Astrocyte (in vitro differentiated cells and primary cell): Measurements from ENCODE around the gene DNAJC18. TPM values are rescaled to one million over a fixed set of nuclear protein-coding genes. Genes with fewer than 3 reads are reported as not detected.

Source experiments
- DNase-seq: peaks from one replicate; pipeline ENCODE4 v3.0.0-alpha.2; 2010; ENCODE audit warnings: low read depth
- FAIRE-seq: peaks from 2 replicates; lab custom pipeline; 2011; peaks lifted over from hg19 to GRCh38; lab: Jason Lieb, UNC
- H2AFZ ChIP-seq: 2 replicates; pipeline ENCODE4 v1.6.0; 2012; ENCODE audit warnings: low read depth, low read length, inconsistent platforms
- H3K27ac ChIP-seq: 2 replicates; pipeline ENCODE4 v1.5.1; 2011; ENCODE audit warnings: low read depth, low read length, inconsistent platforms
- H3K27me3 ChIP-seq: 2 replicates; pipeline ENCODE4 v1.6.0; 2011; ENCODE audit warnings: low read length, inconsistent platforms; ENCODE audit not compliant: insufficient read depth
- H3K36me3 ChIP-seq: 2 replicates; pipeline ENCODE4 v1.5.1; 2011; ENCODE audit warnings: low read length, inconsistent platforms; ENCODE audit not compliant: insufficient read depth
- H3K4me1 ChIP-seq: 2 replicates; pipeline ENCODE4 v1.5.1; 2011; ENCODE audit warnings: low read length, inconsistent platforms; ENCODE audit not compliant: insufficient read depth
- H3K4me2 ChIP-seq: 2 replicates; pipeline ENCODE4 v1.6.0; 2012; ENCODE audit warnings: low read length, inconsistent platforms
- H3K4me3 ChIP-seq: 2 replicates; pipeline ENCODE4 v1.5.1; 2011; ENCODE audit warnings: low read depth, mild to moderate bottlenecking, low read length, inconsistent platforms; ENCODE audit not compliant: insufficient read depth
- H3K79me2 ChIP-seq: 2 replicates; pipeline ENCODE4 v1.6.0; 2012; ENCODE audit warnings: mild to moderate bottlenecking, low read length, inconsistent platforms; ENCODE audit not compliant: insufficient read depth
- H3K9ac ChIP-seq: 2 replicates; pipeline ENCODE4 v1.6.0; 2012; ENCODE audit warnings: mild to moderate bottlenecking, low read length, inconsistent platforms
- H3K9me3 ChIP-seq: 2 replicates; pipeline ENCODE4 v1.5.1; 2012; ENCODE audit warnings: low read depth, mild to moderate bottlenecking, low read length, inconsistent platforms; ENCODE audit not compliant: insufficient read depth
- H4K20me1 ChIP-seq: 2 replicates; pipeline ENCODE4 v1.6.0; 2012; ENCODE audit warnings: low read length, inconsistent platforms; ENCODE audit not compliant: insufficient read depth
- H3K27ac Mint-ChIP-seq: one replicate; pipeline ENCODE4 v1.8.0; 2021; ENCODE audit warnings: mild to moderate bottlenecking, mixed read lengths; ENCODE audit not compliant: unreplicated experiment
- H3K27me3 Mint-ChIP-seq: one replicate; pipeline ENCODE4 v1.8.0; 2021; ENCODE audit warnings: low read depth, mixed read lengths; ENCODE audit not compliant: unreplicated experiment
- H3K36me3 Mint-ChIP-seq: one replicate; pipeline ENCODE4 v1.8.0; 2021; ENCODE audit warnings: low read depth, mixed read lengths; ENCODE audit not compliant: unreplicated experiment
- H3K4me1 Mint-ChIP-seq: one replicate; pipeline ENCODE4 v1.8.0; 2021; ENCODE audit warnings: low read depth, mixed read lengths; ENCODE audit not compliant: unreplicated experiment
- H3K4me3 Mint-ChIP-seq: one replicate; pipeline ENCODE4 v1.8.0; 2021; ENCODE audit warnings: mild to moderate bottlenecking, moderate library complexity, mixed read lengths; ENCODE audit not compliant: unreplicated experiment
- H3K9me3 Mint-ChIP-seq: one replicate; pipeline ENCODE4 v1.8.0; 2021; ENCODE audit warnings: mild to moderate bottlenecking, mixed read lengths; ENCODE audit not compliant: unreplicated experiment
- CTCF ChIP-seq: IDR thresholded peaks from 2 replicates; pipeline ENCODE4 v1.5.1; 2011; ENCODE audit warnings: low read depth, mild to moderate bottlenecking, inconsistent platforms, low read length, moderate library complexity; ENCODE audit not compliant: insufficient read depth
- EZH2 ChIP-seq: IDR thresholded peaks from 2 replicates; pipeline ENCODE4 v1.6.1; 2012; ENCODE audit warnings: mild to moderate bottlenecking, low read length, inconsistent platforms; ENCODE audit not compliant: insufficient read depth
- total RNA-seq: library from RNA; stranded (reverse); gene quantifications from 2 replicates; pipeline ENCODE4 v1.2.1, GENCODE V29; 2021

The DNAJC18 gene
- total RNA-seq, 1 donor from 2014 or later: 18.8 TPM

GRCh38 chr5:139385061-139386049, 54.0 kb downstream of the DNAJC18 start:
- H3K79me2 ChIP-seq: no peaks in the 10 kb centered on the region
- Mint-ChIP-seq H3K27ac (no peak overlapping the region), H3K4me1 (no peaks in the 10 kb centered on the region), H3K9me3 (no peaks in the 10 kb centered on the region), H3K27me3 (peaks cover 16% of the 10 kb centered on the region), H3K4me3 (no peak overlapping the region), H3K36me3 (no peaks in the 10 kb centered on the region)
- DNase-seq (no peak), FAIRE-seq (no peak)
- no peaks in the 10 kb centered on the region for H3K36me3 ChIP-seq
- no peaks in the 10 kb centered on the region for H3K9me3 ChIP-seq
- no peak overlapping the region for H3K4me3 ChIP-seq
- no peak overlapping the region for H3K27ac ChIP-seq
- TF ChIP-seq EZH2 (no peak), CTCF (no peak)
- H4K20me1 ChIP-seq: no peaks in the 10 kb centered on the region
- no peak overlapping the region for H2AFZ ChIP-seq
- H3K9ac ChIP-seq: no peak overlapping the region
- H3K27me3 ChIP-seq: no peaks in the 10 kb centered on the region
- no peaks in the 10 kb centered on the region for H3K4me1 ChIP-seq
- H3K4me2 ChIP-seq: no peak overlapping the region

GRCh38 chr5:139384591-139385051, 54.7 kb downstream of the DNAJC18 start:
- no peaks in the 10 kb centered on the region for H3K79me2 ChIP-seq
- H3K36me3 ChIP-seq: no peaks in the 10 kb centered on the region
- H3K4me2 ChIP-seq: no peak overlapping the region
- H2AFZ ChIP-seq: no peak overlapping the region
- FAIRE-seq: no peak
- no peak overlapping the region for H3K4me3 ChIP-seq
- H3K4me1 Mint-ChIP-seq: no peaks in the 10 kb centered on the region
- peaks cover under 1% of the 10 kb centered on the region for H4K20me1 ChIP-seq
- no peaks in the 10 kb centered on the region for H3K27me3 ChIP-seq
- TF ChIP-seq CTCF (no peak), EZH2 (no peak)
- peaks cover 2% of the 10 kb centered on the region for H3K36me3 Mint-ChIP-seq
- H3K4me1 ChIP-seq: no peaks in the 10 kb centered on the region
- H3K9ac ChIP-seq: no peak overlapping the region
- DNase-seq: no peak
- H3K9me3 Mint-ChIP-seq: no peaks in the 10 kb centered on the region
- H3K4me3 Mint-ChIP-seq: no peak overlapping the region
- H3K27ac ChIP-seq: no peak overlapping the region
- no peaks in the 10 kb centered on the region for H3K9me3 ChIP-seq
- H3K27ac Mint-ChIP-seq: peak overlapping the region; percentile 20
- peaks cover 16% of the 10 kb centered on the region for H3K27me3 Mint-ChIP-seq
